Natural killer cell (primary cell): ENCODE measurements around the gene CFAP157. TPM values are rescaled to one million over a fixed set of nuclear protein-coding genes. Genes with fewer than 3 reads are reported as not detected.

ENCODE experiments used
- ATAC-seq, 3 donors: fragments of 150-1000 bp in 2 of 3; fragments of 200-7000 bp in 1 of 3; cut with Tn5 transposase; 1 replicate in 1 of 3; 2 replicates in 2 of 3; pipeline ENCODE4 v1.10.0; 2021; ENCODE audit warnings: mild to moderate bottlenecking in 2 of 3, moderate library complexity in 2 of 3
- DNase-seq, 2 donors: peaks; one replicate each; pipeline versions ENCODE4 v3.0.0 to v3.0.0-alpha.2; 2013 to 2021; ENCODE audit warnings: mixed read lengths in 1 of 2
- H3K27ac ChIP-seq: one replicate; pipeline ENCODE4 v1.5.1; 2013; ENCODE audit warnings: mild to moderate bottlenecking, low read length
- H3K27me3 ChIP-seq: one replicate; pipeline ENCODE4 v1.6.1; 2013; ENCODE audit warnings: low read length; ENCODE audit not compliant: control insufficient read depth, insufficient read depth
- H3K36me3 ChIP-seq: one replicate; pipeline ENCODE4 v1.6.1; 2013; ENCODE audit warnings: low read length; ENCODE audit not compliant: control insufficient read depth, insufficient read depth
- H3K4me1 ChIP-seq: one replicate; pipeline ENCODE4 v1.6.1; 2013; ENCODE audit warnings: low read length; ENCODE audit not compliant: control insufficient read depth, insufficient read depth
- H3K4me3 ChIP-seq: one replicate; pipeline ENCODE4 v1.5.1; 2013; ENCODE audit warnings: low read length
- H3K9me3 ChIP-seq: one replicate; pipeline ENCODE4 v1.6.1; 2013; ENCODE audit warnings: low read length; ENCODE audit not compliant: control insufficient read depth, insufficient read depth
- H3K27ac Mint-ChIP-seq, 2 donors: one replicate each; pipeline ENCODE4 v1.8.0; 2022; ENCODE audit warnings: mild to moderate bottlenecking in 2 of 2, mixed read lengths in 2 of 2, moderate library complexity in 1 of 2
- H3K27me3 Mint-ChIP-seq, 2 donors: one replicate each; pipeline ENCODE4 v1.8.0; 2022; ENCODE audit warnings: low read depth in 2 of 2, mixed read lengths in 2 of 2
- H3K36me3 Mint-ChIP-seq: one replicate; pipeline ENCODE4 v1.8.0; 2022; ENCODE audit warnings: mixed read lengths
- H3K4me1 Mint-ChIP-seq, 2 donors: one replicate each; pipeline ENCODE4 v1.8.0; 2022; ENCODE audit warnings: mixed read lengths in 2 of 2
- H3K4me3 Mint-ChIP-seq: one replicate; pipeline ENCODE4 v1.8.0; 2022; ENCODE audit warnings: mild to moderate bottlenecking, moderate library complexity, mixed read lengths
- H3K9me3 Mint-ChIP-seq, 2 donors: one replicate each; pipeline ENCODE4 v1.8.0; 2022; ENCODE audit warnings: mixed read lengths in 2 of 2
- WGBS: methylation state at CpG from one replicate; pipeline ENCODE4 v1.1.7; 2013; ENCODE audit warnings: missing lambda C conversion rate; ENCODE audit not compliant: insufficient coverage; 5-methylcytosine and 5-hydroxymethylcytosine counted together
- intact Hi-C: fragments of 100-400 bp; cut with micrococcal nuclease; formaldehyde crosslinking; loops from one replicate; pipeline ENCODE4 v1.14.2; 2022
- total RNA-seq, 4 donors: library from RNA; stranded (reverse); fragments of 120-200 nt in 1 of 4; gene quantifications; one replicate each; pipeline versions ENCODE4 v1.2.3 to v1.2.4, GENCODE V29; 2013 to 2022
- TF ChIP-seq, protein P1 (sequence below): fragments of 200-600 bp; IDR thresholded peaks from one replicate; pipeline ENCODE4 v1.8.0; 2022; ENCODE audit warnings: antibody characterized with exemption

CFAP157 gene
- total RNA-seq, 3 donors from 2014 or later (not counting 1 experiment from before 2014, with no cell fraction given) = not detected

DNA sequence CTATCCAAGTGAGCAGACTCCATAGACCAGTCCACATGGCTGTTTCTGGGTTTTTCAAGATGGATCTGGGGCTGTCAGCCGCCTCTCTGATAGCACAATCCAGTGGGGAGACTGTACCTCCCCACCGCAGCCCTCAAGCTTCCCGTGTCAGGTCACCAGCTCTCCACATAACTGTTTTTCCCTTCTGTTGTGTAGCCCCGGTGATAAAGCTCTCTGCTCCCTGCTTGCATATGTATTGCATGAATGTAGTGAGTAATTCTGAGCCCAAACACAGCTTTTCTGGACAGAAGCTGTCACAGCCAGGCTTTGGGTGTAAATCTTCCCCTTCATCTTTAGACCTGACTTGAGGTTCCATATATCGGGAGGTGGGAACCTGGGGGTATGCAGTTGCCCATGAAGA is 23.1 kb upstream of the CFAP157 start:
- TF ChIP-seq, protein P1, sequence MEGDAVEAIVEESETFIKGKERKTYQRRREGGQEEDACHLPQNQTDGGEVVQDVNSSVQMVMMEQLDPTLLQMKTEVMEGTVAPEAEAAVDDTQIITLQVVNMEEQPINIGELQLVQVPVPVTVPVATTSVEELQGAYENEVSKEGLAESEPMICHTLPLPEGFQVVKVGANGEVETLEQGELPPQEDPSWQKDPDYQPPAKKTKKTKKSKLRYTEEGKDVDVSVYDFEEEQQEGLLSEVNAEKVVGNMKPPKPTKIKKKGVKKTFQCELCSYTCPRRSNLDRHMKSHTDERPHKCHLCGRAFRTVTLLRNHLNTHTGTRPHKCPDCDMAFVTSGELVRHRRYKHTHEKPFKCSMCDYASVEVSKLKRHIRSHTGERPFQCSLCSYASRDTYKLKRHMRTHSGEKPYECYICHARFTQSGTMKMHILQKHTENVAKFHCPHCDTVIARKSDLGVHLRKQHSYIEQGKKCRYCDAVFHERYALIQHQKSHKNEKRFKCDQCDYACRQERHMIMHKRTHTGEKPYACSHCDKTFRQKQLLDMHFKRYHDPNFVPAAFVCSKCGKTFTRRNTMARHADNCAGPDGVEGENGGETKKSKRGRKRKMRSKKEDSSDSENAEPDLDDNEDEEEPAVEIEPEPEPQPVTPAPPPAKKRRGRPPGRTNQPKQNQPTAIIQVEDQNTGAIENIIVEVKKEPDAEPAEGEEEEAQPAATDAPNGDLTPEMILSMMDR = no peak
- no peaks in the 10 kb centered on the region for H3K9me3 ChIP-seq
- H3K27ac ChIP-seq = no peak overlapping the region
- H3K4me1 ChIP-seq = no peaks in the 10 kb centered on the region
- no peaks in the 10 kb centered on the region for H3K4me1 Mint-ChIP-seq
- H3K9me3 Mint-ChIP-seq = no peaks in the 10 kb centered on the region
- intact Hi-C loops = no loop called here
- H3K36me3 ChIP-seq = no peaks in the 10 kb centered on the region
- no peak overlapping the region for H3K27ac Mint-ChIP-seq
- no peaks in the 10 kb centered on the region for H3K27me3 ChIP-seq
- no peak overlapping the region for H3K4me3 Mint-ChIP-seq
- no peaks in the 10 kb centered on the region for H3K27me3 Mint-ChIP-seq
- 89% methylated on average over 5 of the region's 5 CpGs for WGBS
- no peaks in the 10 kb centered on the region for H3K36me3 Mint-ChIP-seq
- DNase-seq (no peak), ATAC-seq (no peak)
- no peak overlapping the region for H3K4me3 ChIP-seq

DNA sequence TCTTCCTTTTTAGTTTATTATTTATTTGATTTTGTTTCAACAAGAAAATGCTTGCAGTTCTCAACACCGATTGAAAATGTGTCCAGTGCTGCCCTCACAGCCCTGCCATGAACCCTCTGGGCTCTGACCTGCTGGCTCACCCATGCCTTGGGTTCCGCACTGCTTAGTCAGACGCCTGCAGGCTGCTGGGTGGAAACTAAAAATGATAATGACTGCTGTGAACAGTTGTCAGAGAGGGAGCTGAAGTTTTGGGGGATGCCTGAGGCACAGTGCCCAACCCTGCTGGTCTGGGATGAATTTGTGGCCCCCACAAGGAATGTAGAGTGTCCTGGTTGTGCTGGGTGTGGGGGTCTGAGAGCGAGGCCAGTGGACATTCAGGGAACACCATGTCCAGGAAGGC is 22.2 kb upstream of the CFAP157 start:
- H3K4me3 Mint-ChIP-seq = no peak overlapping the region
- DNase-seq (no peak), ATAC-seq (no peak)
- Histone ChIP-seq H3K27ac (no peak overlapping the region), H3K9me3 (no peaks in the 10 kb centered on the region), H3K36me3 (no peaks in the 10 kb centered on the region), H3K4me1 (no peaks in the 10 kb centered on the region), H3K4me3 (no peak overlapping the region), H3K27me3 (no peaks in the 10 kb centered on the region)
- TF ChIP-seq, protein P1 = no peak
- H3K36me3 Mint-ChIP-seq = no peaks in the 10 kb centered on the region
- no peaks in the 10 kb centered on the region for H3K4me1 Mint-ChIP-seq
- intact Hi-C loops = no loop called here
- H3K27ac Mint-ChIP-seq = no peak overlapping the region
- H3K9me3 Mint-ChIP-seq = no peaks in the 10 kb centered on the region
- no peaks in the 10 kb centered on the region for H3K27me3 Mint-ChIP-seq
- WGBS = 90% methylated on average over 4 of the region's 4 CpGs

DNA sequence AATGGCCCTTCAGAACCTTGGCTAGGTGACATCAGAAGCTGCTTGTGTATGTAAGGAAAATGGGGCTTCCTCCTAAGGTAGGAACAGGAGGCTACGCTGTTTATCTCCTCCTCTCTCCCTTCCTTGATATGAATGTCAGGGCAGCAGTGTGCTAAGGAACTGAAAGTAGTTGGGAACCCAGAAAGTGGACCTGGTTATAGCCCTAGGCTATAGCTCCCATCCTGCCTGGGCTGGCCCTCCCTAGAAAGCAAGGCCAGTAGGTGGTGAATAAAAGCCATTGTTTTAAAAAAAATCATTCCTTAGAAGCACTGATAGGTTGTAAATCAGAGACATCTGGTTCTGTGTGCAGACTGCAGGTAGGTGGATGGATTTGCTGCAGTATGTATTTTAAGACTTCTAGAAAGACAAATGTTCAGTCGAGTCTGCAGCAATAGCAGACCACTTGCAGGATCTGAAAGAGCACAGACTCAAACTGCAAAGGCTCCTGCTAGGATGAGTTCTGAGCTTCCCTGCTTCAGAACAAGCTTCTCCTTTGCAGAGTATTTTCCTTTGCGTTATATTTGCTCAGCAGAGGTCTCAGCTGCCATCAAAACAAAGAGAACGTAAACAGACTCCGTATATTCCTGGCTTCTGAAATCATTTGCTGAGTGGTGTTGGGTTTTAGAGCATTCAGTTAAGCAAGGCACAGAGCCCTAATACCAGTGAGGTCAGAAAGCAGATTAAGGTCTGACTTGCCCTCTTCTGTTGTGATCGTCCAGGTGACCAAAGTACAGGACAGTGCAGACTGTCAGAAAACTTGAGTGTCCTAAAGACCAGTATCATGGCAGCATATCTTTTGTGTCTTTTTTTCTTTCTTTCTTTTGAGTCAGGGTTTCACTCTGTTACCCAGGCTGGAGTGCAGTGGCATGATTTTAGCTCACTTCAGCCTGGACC is 20.1 kb upstream of the CFAP157 start:
- ATAC-seq = no peak
- no peak overlapping the region for H3K27ac ChIP-seq
- H3K27me3 ChIP-seq = no peaks in the 10 kb centered on the region
- H3K4me1 Mint-ChIP-seq = no peaks in the 10 kb centered on the region
- H3K27ac Mint-ChIP-seq = no peak overlapping the region
- H3K4me3 ChIP-seq = no peak overlapping the region
- H3K4me3 Mint-ChIP-seq = no peak overlapping the region
- intact Hi-C loops = no loop called here
- H3K4me1 ChIP-seq = no peaks in the 10 kb centered on the region
- DNase-seq = no peak
- H3K27me3 Mint-ChIP-seq = no peaks in the 10 kb centered on the region
- H3K36me3 Mint-ChIP-seq = no peaks in the 10 kb centered on the region
- H3K36me3 ChIP-seq = no peaks in the 10 kb centered on the region
- H3K9me3 Mint-ChIP-seq = no peaks in the 10 kb centered on the region
- TF ChIP-seq, protein P1 = no peak
- H3K9me3 ChIP-seq = no peaks in the 10 kb centered on the region
- WGBS = 94% methylated on average over 5 of the region's 6 CpGs
